Activated B cell treated with CpG ODN at 0.5 μM for 24 hours (primary cell): ENCODE results near the gene FAM120C. TPM values are rescaled to one million over a fixed set of nuclear protein-coding genes. Genes with fewer than 3 reads are reported as not detected.

Experiments used
- ATAC-seq: fragments of 200-7000 bp; cut with Tn5 transposase; one replicate; pipeline ENCODE4 v1.10.0; 2021; ENCODE audit warnings: low read depth, mild to moderate bottlenecking, moderate library complexity
- CTCF ChIA-PET: fragments of 350-600 bp; sonication (Branson Sonifier 250); formaldehyde crosslinking; loops from one replicate; lab custom pipeline; 2021; ENCODE audit warnings: antibody characterized with exemption; lab: Charles Lee
- POLR2A ChIA-PET: fragments of 350-600 bp; sonication (Branson Sonifier 250); formaldehyde crosslinking; loops from one replicate; lab custom pipeline; 2021; ENCODE audit warnings: antibody characterized with exemption; lab: Charles Lee
- DNase-seq: peaks from one replicate; pipeline ENCODE4 v3.0.0; 2022
- H3K27ac Mint-ChIP-seq: one replicate; pipeline ENCODE4 v1.8.0; 2020; ENCODE audit warnings: mixed read lengths
- H3K27me3 Mint-ChIP-seq: one replicate; pipeline ENCODE4 v1.8.0; 2021; ENCODE audit warnings: mixed read lengths
- H3K36me3 Mint-ChIP-seq: one replicate; pipeline ENCODE4 v1.8.0; 2021; ENCODE audit warnings: low read depth, mixed read lengths
- H3K4me1 Mint-ChIP-seq: one replicate; pipeline ENCODE4 v1.8.0; 2021; ENCODE audit warnings: mixed read lengths
- H3K4me3 Mint-ChIP-seq: one replicate; pipeline ENCODE4 v1.8.0; 2020; ENCODE audit warnings: mild to moderate bottlenecking, mixed read lengths
- H3K9me3 Mint-ChIP-seq: one replicate; pipeline ENCODE4 v1.8.0; 2020; ENCODE audit warnings: mixed read lengths
- intact Hi-C: fragments of 100-400 bp; cut with micrococcal nuclease; formaldehyde crosslinking; loops from one replicate; pipeline ENCODE4 v1.15.1; 2024
- total RNA-seq: library from RNA; stranded (reverse); gene quantifications from 2 replicates; pipeline ENCODE4 v1.2.3, GENCODE V29; 2022
- TF ChIP-seq, protein P1 (sequence below): fragments of 200-600 bp; IDR thresholded peaks from one replicate; pipeline ENCODE4 v1.8.0; 2022; ENCODE audit warnings: antibody characterized with exemption, mild to moderate bottlenecking

Gene FAM120C, protein sequence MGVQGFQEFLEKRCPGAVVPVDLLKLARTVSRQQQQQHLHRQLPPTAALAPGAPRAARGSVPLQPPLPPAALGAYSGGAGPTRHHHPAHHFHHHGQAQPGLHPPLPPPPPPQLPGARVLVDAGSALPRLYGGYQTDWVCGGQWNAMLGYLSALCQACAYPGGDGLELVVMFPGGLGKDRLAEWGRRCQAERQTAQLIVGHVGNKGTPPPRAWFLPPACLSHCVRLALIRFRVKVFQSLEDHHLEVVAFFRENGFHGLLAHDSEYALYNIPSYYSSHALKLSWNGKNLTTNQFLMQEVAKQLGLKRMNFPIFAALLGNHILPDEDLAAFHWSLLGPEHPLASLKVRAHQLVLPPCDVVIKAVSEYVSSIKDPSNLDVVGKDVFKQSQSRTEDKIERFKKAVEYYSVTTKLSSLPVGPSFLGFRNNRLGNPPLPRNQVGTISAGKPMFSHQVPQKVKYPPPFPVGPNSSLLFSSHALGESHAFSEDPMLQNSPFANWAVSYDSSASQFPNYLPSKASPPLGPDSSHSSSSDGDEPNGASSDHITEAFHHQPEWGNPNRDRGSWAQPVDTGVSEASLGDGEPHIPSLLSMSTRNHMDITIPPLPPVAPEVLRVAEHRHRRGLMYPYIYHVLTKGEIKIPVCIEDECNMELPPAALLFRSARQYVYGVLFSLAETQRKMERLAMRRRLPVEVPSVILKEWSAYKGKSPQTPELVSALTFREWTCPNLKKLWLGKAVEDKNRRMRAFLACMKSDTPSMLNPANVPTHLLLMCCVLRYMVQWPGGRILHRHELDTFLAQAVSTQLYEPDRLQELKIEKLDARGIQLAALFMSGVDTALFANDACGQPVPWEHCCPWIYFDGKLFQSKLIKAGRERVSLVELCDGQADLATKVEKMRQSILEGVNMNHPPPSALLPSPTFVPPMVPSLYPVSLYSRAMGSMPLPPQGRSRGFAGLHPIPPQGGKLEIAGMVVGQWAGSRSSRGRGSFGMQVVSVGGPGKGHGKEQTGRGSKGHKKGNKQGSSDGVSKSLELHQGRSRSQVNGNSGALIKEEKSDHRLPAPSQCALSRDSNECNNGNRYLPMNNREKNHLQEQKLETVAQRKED
- total RNA-seq: 14.0 and 20.2 TPM in 2 replicates

DNA sequence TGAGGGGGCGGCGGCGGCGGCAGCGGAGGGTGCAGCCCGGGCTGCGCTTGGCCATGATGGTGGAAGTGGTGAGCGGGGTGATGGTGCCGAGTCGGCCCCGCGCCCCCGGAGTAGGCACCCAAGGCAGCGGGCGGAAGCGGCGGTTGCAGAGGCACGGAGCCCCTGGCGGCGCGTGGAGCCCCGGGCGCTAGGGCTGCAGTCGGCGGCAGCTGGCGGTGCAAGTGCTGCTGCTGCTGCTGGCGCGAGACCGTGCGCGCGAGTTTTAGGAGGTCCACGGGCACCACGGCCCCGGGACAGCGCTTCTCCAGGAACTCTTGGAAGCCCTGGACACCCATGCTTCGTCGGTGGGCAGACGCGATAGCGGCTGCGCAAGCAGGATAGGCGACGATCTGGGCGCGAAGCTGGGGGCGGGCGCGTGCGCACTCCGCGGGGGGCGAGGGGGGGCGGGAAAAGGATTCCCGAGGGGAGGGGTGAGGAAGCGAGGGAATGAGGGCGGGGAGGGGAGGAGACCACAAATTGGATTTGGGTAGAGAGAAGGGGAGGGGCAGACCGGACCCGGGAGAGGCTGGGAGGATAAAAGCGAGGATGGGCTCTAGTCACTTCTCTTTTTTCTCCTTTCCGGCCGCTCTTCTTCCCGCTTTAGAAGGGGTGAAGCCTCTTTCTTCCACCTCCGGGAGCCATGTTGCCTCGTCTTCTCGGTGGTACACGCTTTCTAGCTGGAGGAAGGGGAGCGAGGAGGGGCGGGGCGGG lies at the start of gene FAM120C:
TSS of gene FAM120C (minus strand) at position 391 of the 750 bp plus-strand sequence. CDS start at position 335, 56 bp downstream.
- ChIA-PET POLR2A (interaction anchor here (0.6 to 2.5 kb wide), 13 partner anchors 12 to 1921 kb away, joined by 3 to 37 read pairs (median 5); partner anchors contain the start of genes APEX2, HUWE1, PHF8 and TSR2), CTCF (no interaction called here)
- intact Hi-C loops: loop anchor here (1.0 to 5.0 kb wide), 9 partner anchors 139 to 1091 kb away; partner anchors contain the start of genes APEX2, GNL3L, HSD17B10 and KANTR
- TF ChIP-seq, protein P1, sequence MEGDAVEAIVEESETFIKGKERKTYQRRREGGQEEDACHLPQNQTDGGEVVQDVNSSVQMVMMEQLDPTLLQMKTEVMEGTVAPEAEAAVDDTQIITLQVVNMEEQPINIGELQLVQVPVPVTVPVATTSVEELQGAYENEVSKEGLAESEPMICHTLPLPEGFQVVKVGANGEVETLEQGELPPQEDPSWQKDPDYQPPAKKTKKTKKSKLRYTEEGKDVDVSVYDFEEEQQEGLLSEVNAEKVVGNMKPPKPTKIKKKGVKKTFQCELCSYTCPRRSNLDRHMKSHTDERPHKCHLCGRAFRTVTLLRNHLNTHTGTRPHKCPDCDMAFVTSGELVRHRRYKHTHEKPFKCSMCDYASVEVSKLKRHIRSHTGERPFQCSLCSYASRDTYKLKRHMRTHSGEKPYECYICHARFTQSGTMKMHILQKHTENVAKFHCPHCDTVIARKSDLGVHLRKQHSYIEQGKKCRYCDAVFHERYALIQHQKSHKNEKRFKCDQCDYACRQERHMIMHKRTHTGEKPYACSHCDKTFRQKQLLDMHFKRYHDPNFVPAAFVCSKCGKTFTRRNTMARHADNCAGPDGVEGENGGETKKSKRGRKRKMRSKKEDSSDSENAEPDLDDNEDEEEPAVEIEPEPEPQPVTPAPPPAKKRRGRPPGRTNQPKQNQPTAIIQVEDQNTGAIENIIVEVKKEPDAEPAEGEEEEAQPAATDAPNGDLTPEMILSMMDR: no peak
- Mint-ChIP-seq H3K36me3 (peaks cover 20% of the 10 kb centered on the region), H3K9me3 (no peaks in the 10 kb centered on the region), H3K27ac (peak within 1 kb of the TSS; percentile 85), H3K4me1 (peaks cover 41% of the 10 kb centered on the region), H3K27me3 (no peaks in the 10 kb centered on the region), H3K4me3 (peak within 1 kb of the TSS; percentile 83)
- DNase-seq (peak; percentile 41), ATAC-seq (peak; percentile 79)

DNA sequence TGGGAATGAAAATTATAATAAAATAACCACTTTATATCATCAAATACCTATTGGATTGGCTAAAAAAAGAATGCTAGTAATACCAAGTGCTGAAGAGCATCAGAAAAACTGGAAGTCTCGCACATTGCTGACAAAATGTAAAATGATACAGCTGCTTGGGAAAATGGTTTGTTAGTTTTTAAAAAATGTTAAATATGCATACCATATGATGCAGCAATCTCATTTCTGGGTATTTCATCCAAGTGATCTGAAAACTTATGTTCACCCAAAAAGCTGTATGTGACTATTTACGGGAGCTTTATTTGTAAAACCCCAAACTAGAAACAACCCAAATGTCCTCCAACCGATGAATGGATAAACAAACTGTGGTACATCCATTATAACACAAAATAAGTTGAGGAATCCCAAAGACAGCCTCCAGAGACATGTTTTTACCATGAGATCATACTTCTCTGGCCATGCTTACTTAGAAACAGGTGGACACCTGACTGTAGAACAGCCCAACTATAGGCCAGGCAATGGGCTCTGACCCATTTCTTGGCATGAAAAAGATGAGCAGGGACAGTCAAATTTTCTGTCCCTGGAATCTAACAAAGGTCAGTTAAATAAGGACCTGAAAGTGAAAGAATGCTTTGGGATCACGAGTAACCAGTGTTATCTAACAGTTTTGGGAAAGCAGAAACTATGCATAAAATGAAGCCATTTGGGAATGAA lies 47.5 kb upstream of the FAM120C start:
- Mint-ChIP-seq H3K4me3 (no peak overlapping the region), H3K27me3 (no peaks in the 10 kb centered on the region), H3K36me3 (no peaks in the 10 kb centered on the region), H3K4me1 (no peaks in the 10 kb centered on the region), H3K27ac (no peak overlapping the region), H3K9me3 (no peaks in the 10 kb centered on the region)
- ChIA-PET CTCF (no interaction called here), POLR2A (no interaction called here)
- ATAC-seq (no peak), DNase-seq (no peak)
- intact Hi-C loops: no loop called here
- TF ChIP-seq, protein P1: no peak

DNA sequence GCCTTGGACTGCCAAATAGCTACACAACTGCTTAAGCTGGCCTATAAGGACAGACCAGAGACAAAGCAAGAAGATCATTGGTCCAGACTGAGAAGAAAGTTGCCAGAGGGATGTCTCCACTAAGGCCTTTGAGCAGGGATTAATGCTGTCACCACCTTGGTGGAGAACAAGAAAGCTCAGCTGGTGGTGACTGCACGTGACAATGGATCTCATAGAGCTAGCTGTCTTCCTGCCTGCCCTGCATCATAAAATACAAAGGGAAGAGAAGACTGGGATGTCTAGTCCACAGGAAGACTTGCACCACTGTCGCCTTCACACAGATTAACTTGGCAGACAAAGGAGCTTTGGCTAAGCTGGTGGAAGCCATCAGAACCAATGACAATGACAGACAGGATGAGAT lies 40.5 kb upstream of the FAM120C start:
- ChIA-PET POLR2A (no interaction called here), CTCF (no interaction called here)
- DNase-seq (no peak), ATAC-seq (no peak)
- no peak overlapping the region for H3K27ac Mint-ChIP-seq
- TF ChIP-seq, protein P1: no peak
- intact Hi-C loops: no loop called here
- no peaks in the 10 kb centered on the region for H3K4me1 Mint-ChIP-seq
- no peaks in the 10 kb centered on the region for H3K36me3 Mint-ChIP-seq
- no peaks in the 10 kb centered on the region for H3K27me3 Mint-ChIP-seq
- no peak overlapping the region for H3K4me3 Mint-ChIP-seq
- H3K9me3 Mint-ChIP-seq: no peaks in the 10 kb centered on the region

DNA sequence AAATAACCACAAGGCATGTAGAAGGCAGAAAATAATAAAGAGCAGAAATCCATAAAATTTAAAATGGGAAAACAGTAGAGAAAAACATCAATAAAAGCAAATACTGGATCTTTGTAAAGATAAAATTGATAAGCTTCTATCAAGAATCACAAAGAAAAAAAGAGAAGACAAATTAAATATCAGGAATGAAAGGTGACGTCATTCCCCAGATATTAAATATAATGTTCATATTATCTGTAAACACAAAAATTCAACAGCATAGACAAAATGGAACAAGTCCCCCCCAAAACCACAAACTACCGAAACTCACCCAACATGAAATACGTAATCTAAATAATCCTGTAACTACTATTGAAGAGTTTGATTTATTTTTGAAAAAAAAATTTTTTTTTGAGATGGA lies 30.5 kb upstream of the FAM120C start:
- CTCF ChIA-PET: no interaction called here
- POLR2A ChIA-PET: no interaction called here
- no peak for DNase-seq
- no peaks in the 10 kb centered on the region for H3K27me3 Mint-ChIP-seq
- intact Hi-C loops: no loop called here
- H3K4me1 Mint-ChIP-seq: no peaks in the 10 kb centered on the region
- H3K4me3 Mint-ChIP-seq: no peak overlapping the region
- no peaks in the 10 kb centered on the region for H3K9me3 Mint-ChIP-seq
- no peaks in the 10 kb centered on the region for H3K36me3 Mint-ChIP-seq
- no peak overlapping the region for H3K27ac Mint-ChIP-seq
- ATAC-seq: no peak
- TF ChIP-seq, protein P1: no peak
